GM18502 (cell line): Measurements from ENCODE around the gene DECR2.
"Not testable (repeated sequence)": the region's sequence is repeated elsewhere in the genome, so short reads cannot be mapped to it uniquely, and the experiment has no call there.

ENCODE experiments used
- ATAC-seq: cut with Tn5 transposase; IDR thresholded peaks from one replicate; pipeline ENCODE4 v1.9.1; 2021; ENCODE audit warnings: mild to moderate bottlenecking; ENCODE audit not compliant: unreplicated experiment, poor library complexity

The DECR2 gene

DNA sequence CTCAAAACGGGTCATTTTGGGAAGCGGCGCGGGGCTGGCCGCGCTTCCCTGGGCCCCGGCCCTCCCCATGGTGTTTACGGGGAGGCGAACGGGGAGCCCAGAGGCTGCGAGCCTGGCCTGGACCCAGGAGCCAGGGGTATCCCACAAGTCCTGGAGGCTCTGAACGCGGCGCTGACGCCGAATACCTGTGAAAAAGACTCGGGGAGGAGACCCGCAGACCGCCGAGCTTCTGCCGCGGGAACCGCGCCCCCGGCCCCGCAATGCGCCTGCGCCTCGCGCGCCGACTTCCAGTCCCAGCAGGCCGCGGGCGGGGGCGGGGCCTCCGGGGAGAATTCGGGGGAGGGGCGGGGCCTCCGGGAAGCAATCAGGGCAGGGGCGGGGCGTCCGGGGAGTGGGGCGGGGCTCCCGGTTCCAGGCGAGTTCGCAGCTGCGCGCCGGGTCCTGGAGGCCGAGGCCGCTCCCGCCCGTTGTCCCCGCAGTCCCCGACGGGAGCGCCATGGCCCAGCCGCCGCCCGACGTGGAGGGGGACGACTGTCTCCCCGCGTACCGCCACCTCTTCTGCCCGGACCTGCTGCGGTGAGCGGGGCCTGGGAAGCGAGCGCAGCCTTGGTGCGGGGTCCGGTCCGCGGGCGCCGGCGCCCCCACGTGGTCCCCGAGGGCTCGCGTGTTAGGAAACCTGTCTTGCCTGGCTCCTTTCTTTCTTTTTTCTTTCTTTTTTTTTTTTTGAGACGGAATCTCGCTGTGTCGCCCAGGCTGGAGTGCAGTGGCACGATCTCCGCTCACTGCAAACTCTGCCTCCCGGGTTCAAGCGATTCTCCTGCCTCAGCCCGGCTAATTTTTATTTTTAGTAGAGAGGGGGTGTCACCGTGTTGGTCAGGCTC is at the start of gene DECR2:
Gene DECR2, plus strand, starts transcription at position 418 of the 881 bp plus-strand sequence. Its CDS starts 79 bp downstream, at position 497.
- ATAC-seq = peak; percentile 63

- ATAC-seq = peak; percentile 64
Measured at GRCh38 chr16:352547-353403, 48.9 kb upstream of the DECR2 start, which contains the start of gene AXIN1. AXIN1 (minus strand) TSS chr16:352723; CDS start chr16:347025, 5,698 bp downstream.

- no peak for ATAC-seq
Measured at GRCh38 chr16:353404-354290, 48.0 kb upstream of the DECR2 start.

DNA sequence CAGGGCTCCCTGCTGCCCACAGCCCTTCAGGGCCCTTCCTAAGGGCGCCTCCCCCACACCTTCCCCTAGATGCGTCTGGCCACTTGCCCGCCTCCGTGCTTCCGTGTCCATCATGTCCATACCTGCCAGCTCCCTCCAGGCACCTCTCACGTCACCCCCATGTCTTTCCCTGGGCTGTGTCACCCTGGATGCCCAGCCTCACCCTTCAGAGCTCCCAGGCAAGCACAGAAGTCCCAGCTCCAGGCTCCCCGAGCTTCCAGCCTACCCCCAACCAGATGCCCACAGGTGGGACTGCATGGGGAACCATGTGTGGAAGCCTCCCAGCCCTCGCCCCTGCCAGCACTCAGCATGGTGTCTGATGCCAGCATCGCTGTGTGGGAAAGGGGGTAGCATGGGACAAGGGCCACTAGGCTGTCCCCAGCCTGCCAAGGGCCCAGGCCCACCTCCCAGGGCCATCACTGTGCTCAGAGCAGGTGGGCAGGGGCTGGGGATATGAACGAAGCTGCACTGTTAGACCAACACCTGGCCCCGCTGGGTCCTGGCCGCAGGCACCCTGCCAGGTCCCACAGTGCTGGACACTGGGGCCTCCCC is 47.3 kb upstream of the DECR2 start:
- no peak for ATAC-seq

DNA sequence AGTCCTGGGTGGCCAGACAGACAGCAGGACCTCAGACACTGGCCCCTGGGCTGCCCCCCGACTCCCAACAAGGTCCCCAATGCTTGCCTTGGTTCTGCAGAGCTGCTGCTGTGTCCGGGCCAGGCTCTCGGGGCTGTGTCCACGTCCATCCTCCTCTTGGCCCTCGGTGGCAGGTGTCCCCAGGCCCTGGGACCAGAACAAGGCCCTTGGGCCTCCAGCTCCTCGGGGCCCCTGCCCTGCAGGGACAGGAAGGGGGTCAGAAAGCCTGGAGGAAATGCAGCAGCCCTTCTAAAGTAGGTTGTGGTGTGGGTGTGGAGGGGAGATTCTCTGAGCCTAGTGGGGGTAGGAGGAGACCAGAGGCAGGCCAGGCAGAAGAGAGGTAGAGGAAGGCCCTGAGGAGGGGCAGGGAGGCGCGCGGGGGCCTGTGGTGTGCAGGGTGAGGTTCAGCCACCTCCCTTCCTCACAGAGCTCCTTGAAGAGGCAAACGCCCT is 46.7 kb upstream of the DECR2 start:
- ATAC-seq = no peak

DNA sequence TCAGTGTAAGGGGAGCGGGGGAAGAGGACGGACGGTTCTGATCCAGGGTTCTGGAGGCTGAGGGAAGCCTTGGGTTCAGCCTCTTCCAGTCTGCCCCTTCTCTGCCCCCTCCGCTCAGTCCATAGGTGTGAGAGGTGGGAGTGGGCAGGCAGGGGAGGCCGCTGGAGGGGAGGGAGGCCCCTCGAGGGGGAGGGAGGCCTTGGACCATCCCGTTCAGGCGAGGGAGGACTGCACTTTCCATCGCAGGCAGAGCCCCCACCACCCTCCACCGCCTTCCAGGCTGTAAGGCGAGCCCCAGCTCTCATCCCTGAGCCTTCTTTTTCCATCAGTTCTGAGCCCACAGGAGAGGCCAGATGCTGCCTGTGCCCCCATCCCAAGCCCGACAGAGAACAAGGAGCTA is 44.9 kb upstream of the DECR2 start:
- no peak for ATAC-seq

DNA sequence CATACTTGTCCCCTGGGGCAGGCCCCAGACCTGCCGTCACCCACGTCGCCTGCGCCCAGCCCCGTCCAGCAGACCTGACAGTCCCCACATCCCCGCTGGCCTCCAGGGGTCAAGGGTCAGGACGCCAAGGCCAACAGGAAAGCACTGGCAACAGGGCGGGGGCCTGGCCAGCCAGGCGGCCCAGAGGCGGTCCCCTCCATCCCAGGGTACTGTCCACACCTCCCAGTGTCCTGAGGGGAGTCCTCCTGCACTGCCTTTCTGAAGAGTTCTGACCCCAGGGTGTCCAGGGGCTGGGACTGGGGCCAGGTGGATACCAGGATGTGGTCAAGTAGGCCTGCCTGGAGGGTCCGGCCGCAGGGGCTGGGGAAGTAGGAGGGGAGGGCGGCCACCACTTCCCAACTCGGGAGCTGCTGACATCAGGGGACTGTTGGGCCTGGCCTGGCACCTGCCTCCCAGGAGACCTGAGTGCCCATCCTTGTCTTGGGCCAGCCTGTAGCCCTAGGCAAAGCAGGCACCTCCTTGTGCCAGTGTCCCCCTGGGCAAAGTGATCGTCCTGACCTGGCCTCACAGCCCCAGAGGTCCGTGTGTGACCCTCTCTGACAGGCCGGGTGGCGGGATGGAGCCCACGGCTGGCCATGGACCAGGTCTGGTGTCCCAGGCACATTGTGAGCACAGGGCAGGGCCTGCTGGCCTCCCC is 42.5 kb upstream of the DECR2 start:
- ATAC-seq = no peak

GRCh38 chr16:359871-360697 is 41.6 kb upstream of the DECR2 start:
- ATAC-seq = no peak

DNA sequence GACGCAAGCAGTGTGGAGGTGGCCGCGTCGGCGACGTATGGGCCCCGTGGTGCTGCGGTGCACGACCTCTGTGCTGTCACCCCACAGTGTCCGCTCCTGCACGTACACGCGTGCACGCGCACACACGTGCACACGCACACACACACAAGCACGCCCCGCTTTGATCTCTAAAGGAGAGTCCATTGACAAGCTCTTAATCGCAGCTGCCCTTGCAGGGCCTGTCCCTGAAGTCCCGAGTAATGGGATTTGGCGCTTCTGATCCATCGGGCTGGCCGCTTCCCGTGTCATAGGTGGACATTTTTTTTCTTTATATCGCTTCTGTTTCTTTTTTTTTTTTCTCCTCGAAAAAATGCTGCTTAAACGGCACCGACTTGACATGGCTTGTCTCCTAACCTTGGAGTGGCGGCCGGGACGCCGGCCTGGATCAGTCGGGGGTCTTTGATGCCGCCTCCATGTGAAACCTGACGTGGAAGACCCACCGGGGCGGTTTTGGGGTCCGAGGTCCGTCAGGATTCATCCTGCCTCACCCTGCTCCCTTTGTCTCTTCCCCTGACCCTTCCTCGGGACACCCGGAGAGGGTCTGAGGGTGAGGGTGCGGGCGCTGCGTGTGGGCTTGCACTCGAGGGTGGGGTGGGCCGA is 40.9 kb upstream of the DECR2 start:
- no peak for ATAC-seq

- no peak for ATAC-seq
Measured at GRCh38 chr16:361341-361871, 40.3 kb upstream of the DECR2 start.

- no peak for ATAC-seq
Measured at GRCh38 chr16:361872-362701, 39.6 kb upstream of the DECR2 start.

- ATAC-seq = not testable (repeated sequence)
Measured at GRCh38 chr16:362702-362999, 39.0 kb upstream of the DECR2 start.

DNA sequence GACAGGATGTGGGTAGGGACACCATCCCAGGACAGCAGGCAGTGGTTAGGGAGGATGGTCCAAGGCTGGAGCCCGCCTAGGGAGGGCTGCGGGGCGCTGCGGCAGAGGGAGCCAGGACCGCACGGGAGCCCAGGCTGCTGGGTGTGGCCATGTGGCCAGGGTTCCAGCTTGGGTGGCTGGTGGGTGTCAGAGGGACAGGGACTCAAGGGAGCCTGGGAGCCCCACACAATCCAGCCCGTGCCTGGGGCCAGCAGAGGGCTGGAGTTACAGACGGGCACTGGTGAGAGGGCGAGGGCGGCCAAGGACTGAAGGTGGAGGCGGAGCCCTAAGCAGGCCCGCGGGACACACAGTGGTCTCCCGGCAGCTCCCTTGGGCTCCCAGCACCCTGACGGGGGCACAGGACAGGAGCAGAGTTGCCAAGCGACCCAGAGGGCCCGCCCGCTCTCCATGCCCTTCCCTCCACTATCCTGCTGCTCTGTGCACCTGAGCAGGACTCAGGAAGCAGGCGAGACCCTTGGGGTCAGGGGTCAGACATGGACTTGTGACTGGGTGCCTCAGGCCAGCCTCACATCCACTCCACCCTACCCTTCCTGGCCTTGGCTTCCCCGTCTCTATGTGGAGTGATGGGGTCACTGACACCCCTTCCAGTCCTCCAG is 38.4 kb upstream of the DECR2 start:
- ATAC-seq = no peak

DNA sequence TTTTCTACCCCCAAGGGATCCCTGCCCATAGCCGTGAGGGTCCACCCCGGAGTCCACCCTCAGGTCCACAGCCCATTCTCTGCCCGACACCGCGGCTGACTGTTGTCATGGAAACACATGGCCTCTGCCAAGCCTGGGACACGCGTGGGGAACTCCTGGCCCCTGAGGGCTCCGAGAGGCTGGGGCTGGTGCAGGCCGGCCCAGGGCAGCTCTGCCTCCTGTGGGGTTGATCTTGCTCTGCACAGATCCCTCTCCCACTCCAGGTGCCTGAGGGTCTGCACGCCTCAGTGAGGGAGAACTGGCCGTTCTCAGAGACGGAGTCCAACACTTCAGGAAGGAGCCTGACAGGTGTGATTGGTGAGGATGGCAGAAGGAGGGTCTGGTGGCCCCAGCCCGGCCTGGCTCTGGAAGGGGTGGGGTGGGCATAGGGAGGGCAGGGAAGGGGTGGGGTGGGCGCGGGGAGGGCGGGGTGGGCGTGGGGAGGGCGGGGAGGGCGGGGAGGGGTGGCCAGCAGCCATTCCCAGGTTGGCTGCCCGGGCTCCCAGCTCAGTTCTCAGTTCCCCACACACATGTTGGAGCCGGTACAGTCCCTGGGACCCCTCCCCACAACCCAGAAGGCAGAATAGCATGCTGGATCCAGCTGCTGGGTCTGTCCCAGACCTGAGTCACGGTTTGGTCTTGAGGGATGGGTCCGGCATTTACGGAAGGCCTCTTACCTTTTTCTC is 37.8 kb upstream of the DECR2 start:
- no peak for ATAC-seq

DNA sequence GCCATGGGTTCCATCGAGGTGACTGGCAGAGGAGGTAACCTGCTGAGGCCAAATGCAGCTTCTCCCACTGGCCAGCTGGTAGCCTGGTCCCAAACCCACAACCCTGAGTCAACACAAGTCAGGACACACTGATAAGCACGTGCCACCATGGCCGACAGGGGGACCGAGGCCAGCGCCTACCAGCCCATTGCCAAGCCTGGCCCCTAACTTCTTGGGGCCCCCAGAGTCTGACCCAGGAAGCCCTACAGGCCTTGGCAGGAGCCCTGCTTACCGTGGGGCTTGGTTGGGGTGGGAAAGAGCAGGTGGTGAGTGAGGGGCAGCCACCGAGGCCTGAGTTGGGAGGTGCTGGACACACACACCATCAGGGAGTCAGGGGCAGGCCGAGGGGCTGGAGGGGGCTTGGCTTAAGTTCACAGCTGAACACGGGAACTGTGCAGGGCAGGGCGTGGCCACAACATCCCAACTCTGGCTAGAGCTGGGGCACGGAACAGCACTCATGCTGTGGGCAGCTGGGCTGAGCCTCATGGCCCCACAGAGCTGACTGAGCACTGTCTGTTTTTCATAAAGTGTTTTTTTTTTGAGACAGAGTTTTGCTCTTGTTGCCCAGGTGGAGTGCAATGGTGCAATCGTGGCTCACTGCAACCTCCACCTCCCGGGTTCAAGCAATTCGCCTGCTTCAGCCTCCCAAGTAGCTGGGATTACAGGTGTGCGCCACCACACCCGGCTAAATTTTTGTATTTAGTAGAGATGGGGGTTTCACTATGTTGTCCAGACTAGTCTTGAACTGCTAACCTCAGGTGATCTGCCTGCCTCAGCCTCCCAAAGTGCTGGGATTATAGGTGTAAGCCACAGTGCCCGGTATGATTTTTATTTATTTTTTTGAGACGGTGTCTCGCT is 36.8 kb upstream of the DECR2 start:
- ATAC-seq = no peak
